ENCODE measurements around the gene CCDC88A.

DNA sequence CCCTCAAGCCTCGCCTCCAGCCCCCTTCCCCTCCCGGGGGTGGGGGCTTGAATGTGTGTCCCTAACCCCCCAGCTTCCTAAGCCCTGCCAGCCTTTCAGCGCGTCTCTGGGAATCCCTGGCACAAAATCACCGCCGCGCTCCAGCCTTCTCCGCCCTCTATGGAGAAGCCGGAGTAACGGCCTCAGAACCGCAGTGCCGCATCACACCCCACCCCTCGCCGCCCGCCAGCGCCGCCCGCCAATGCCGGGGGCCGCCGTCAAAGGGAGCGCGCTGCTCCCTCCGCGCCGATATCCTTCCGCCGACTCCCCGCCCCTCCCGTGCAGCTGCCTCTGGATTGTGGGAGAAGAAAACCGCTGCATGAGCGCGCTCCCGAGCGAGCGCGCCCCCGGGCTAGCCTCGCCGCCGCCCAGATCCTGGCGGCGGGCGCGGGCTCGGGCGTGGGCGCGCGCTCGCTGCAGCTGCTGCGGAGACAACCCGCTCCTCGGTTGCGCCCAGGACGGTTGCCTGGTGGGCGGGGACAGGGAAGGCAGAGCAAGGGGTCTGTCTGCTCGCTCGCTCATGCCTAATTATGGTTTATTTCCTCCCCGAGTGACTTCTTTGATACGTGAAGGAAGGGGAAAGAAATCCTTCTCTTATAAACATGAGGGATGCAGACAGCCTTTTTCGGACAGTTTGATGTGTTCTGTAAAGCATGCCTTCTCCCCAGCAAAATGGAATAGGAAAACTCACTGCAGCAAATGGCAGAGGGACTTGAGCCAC lies at the start of gene CCDC88A:
- peak; percentile 92 to 96 for TF ChIP-seq POLR2A (IDR thresholded peaks at IDR 0.05)
- TF ChIP-seq, protein P1, sequence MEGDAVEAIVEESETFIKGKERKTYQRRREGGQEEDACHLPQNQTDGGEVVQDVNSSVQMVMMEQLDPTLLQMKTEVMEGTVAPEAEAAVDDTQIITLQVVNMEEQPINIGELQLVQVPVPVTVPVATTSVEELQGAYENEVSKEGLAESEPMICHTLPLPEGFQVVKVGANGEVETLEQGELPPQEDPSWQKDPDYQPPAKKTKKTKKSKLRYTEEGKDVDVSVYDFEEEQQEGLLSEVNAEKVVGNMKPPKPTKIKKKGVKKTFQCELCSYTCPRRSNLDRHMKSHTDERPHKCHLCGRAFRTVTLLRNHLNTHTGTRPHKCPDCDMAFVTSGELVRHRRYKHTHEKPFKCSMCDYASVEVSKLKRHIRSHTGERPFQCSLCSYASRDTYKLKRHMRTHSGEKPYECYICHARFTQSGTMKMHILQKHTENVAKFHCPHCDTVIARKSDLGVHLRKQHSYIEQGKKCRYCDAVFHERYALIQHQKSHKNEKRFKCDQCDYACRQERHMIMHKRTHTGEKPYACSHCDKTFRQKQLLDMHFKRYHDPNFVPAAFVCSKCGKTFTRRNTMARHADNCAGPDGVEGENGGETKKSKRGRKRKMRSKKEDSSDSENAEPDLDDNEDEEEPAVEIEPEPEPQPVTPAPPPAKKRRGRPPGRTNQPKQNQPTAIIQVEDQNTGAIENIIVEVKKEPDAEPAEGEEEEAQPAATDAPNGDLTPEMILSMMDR (IDR thresholded peaks at IDR 0.05) = peak in 4 of 6 experiments; percentile 24 to 55 (median 39)

Measured in adrenal gland (tissue), 5 donors.